GM12873 (cell line): Measurements from ENCODE around the gene PTGER2.

Experiments
- CTCF ChIP-seq: IDR thresholded peaks from 2 replicates; pipeline ENCODE4 v1.5.1; 2012; ENCODE audit warnings: low read depth, mild to moderate bottlenecking, moderate library complexity, low read length, control low read depth; ENCODE audit not compliant: insufficient read depth; ENCODE audit errors: missing control alignments

The PTGER2 gene

GRCh38 chr14:52307376-52307775 lies 6.7 kb upstream of the PTGER2 start:
- TF ChIP-seq CTCF = no peak

GRCh38 chr14:52307905-52308304 lies 6.2 kb upstream of the PTGER2 start:
- TF ChIP-seq CTCF = no peak

- TF ChIP-seq CTCF = no peak
These were observed 3.6 kb upstream of the PTGER2 start for GRCh38 chr14:52310541-52310940.

GRCh38 chr14:52312931-52313355 lies 1.2 kb upstream of the PTGER2 start:
- TF ChIP-seq CTCF = no peak

- TF ChIP-seq CTCF = no peak
These were observed 650 bp upstream of the PTGER2 start for GRCh38 chr14:52313462-52313861.

GRCh38 chr14:52314595-52315354 lies 663 bp downstream of the PTGER2 start:
- TF ChIP-seq CTCF = no peak

GRCh38 chr14:52315355-52315718 lies 1.2 kb downstream of the PTGER2 start:
- TF ChIP-seq CTCF = no peak

- TF ChIP-seq CTCF = no peak
These were observed 4.0 kb downstream of the PTGER2 start for GRCh38 chr14:52318062-52318461.
